NB4 (cell line): ENCODE results near the gene KRTAP10-4.

Experiments
- DNase-seq: peaks from one replicate; pipeline ENCODE4 v3.0.0; 2010; ENCODE audit warnings: low read depth
- H3K4me3 ChIP-seq: one replicate; pipeline ENCODE4 v1.5.1; 2011; ENCODE audit warnings: mild to moderate bottlenecking, low read depth, low read length, moderate library complexity
- CTCF ChIP-seq: IDR thresholded peaks from one replicate; pipeline ENCODE4 v1.5.1; 2012; ENCODE audit warnings: low read depth, low read length
- MYC ChIP-seq: IDR thresholded peaks from 2 replicates; pipeline ENCODE4 v1.6.1; 2011; ENCODE audit warnings: low read depth, low read length
- POLR2A ChIP-seq: IDR thresholded peaks from 2 replicates; pipeline ENCODE4 v1.6.1; 2011; ENCODE audit warnings: mild to moderate bottlenecking; ENCODE audit not compliant: insufficient read length; ENCODE audit errors: extremely low read depth
- TF ChIP-seq, protein P1 (sequence below): IDR thresholded peaks from 2 replicates; pipeline ENCODE4 v1.6.1; 2011; ENCODE audit warnings: low read depth, low read length

Gene KRTAP10-4

DNA sequence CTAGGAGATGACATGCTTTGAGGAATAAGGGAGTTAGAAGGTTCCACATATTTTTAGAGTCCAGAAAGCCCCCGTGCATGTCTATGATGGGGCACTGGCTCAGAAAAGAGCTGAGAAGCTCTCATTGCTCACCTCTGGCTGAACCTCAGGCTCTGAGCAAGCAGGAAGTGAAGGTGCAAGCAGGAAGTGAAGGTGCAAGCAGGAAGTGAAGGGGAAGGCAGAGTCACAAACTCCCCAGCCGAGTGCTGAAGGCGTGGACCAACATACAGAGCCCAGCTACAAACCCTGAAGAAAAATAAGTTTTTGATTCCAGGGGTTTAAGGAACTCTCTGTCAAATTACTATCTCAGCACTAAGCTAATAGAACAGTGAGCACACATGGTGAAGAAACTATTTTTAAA is 45.4 kb downstream of the KRTAP10-4 start:
- H3K4me3 ChIP-seq, result no peak overlapping the region
- DNase-seq, result no peak
- TF ChIP-seq MYC (no peak), POLR2A (no peak), CTCF (no peak)
- TF ChIP-seq, protein P1, sequence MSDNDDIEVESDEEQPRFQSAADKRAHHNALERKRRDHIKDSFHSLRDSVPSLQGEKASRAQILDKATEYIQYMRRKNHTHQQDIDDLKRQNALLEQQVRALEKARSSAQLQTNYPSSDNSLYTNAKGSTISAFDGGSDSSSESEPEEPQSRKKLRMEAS, result no peak

GRCh38 chr21:44619886-44620285 is 46.4 kb downstream of the KRTAP10-4 start:
- no peak for DNase-seq
- no peak for TF ChIP-seq CTCF
- TF ChIP-seq MYC, result no peak
- no peak for TF ChIP-seq POLR2A
- TF ChIP-seq, protein P1, result no peak
- no peak overlapping the region for H3K4me3 ChIP-seq

DNA sequence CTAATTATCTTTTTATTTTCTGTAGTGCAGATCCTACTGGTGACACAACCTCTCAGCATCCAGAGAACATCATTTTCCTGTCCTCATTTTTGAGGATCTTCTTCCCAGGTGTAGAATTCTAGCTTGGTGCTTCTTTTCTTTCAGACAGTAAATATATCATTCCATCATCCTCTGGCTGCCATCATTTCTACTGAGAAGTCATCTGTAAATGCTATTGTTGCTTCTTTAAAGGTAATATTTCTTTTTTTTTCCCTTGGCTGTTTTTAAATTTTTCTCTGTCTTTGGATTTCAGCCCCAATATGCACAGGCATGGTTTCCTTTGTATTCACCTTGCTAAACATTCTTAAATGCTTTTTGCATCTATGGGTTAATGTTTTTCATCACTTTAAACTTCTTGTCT is 50.0 kb downstream of the KRTAP10-4 start:
- TF ChIP-seq, protein P1, result no peak
- TF ChIP-seq CTCF, result no peak
- no peak for TF ChIP-seq POLR2A
- no peak for TF ChIP-seq MYC
- H3K4me3 ChIP-seq, result no peak overlapping the region
- no peak for DNase-seq
